Measurements from ENCODE around the gene INTS6L.
"Not testable (repeated sequence)": the region's sequence is repeated elsewhere in the genome, so short reads cannot be mapped to it uniquely, and the experiment has no call there.

Gene INTS6L

GRCh38 chrX:135543924-135544323 lies 23.5 kb downstream of the INTS6L start:
- Mint-ChIP-seq H3K4me1 (peaks cover 24% of the 10 kb centered on the region), H3K9me3 (no peaks in the 10 kb centered on the region), H3K27me3 (no peaks in the 10 kb centered on the region), H3K36me3 (peaks cover 7% of the 10 kb centered on the region), H3K27ac (peak overlapping the region; percentile 75), H3K4me3 (no peak overlapping the region)
- ATAC-seq, result no peak

- Mint-ChIP-seq H3K27me3 (no peaks in the 10 kb centered on the region), H3K4me3 (peak overlapping the region; percentile 37), H3K36me3 (peaks cover 7% of the 10 kb centered on the region), H3K9me3 (no peaks in the 10 kb centered on the region), H3K27ac (peak overlapping the region; percentile 75), H3K4me1 (peaks cover 24% of the 10 kb centered on the region)
- peak; percentile 58 for ATAC-seq
Measured at GRCh38 chrX:135544338-135544948, 24.0 kb downstream of the INTS6L start.

- H3K4me1 Mint-ChIP-seq, result peaks cover 21% of the 10 kb centered on the region
- no peak overlapping the region for H3K4me3 Mint-ChIP-seq
- no peaks in the 10 kb centered on the region for H3K9me3 Mint-ChIP-seq
- H3K27me3 Mint-ChIP-seq, result no peaks in the 10 kb centered on the region
- peaks cover 19% of the 10 kb centered on the region for H3K36me3 Mint-ChIP-seq
- H3K27ac Mint-ChIP-seq, result no peak overlapping the region
- ATAC-seq, result no peak
Measured at GRCh38 chrX:135547767-135548166, 27.3 kb downstream of the INTS6L start.

- Mint-ChIP-seq H3K27me3 (no peaks in the 10 kb centered on the region), H3K9me3 (no peaks in the 10 kb centered on the region), H3K36me3 (peaks cover 12% of the 10 kb centered on the region), H3K4me3 (no peak overlapping the region), H3K4me1 (peaks cover 3% of the 10 kb centered on the region), H3K27ac (no peak overlapping the region)
- ATAC-seq, result no peak
Measured at GRCh38 chrX:135549519-135549918, 29.1 kb downstream of the INTS6L start.

GRCh38 chrX:135556055-135556454 lies 35.6 kb downstream of the INTS6L start:
- no peak for ATAC-seq
- peaks cover 25% of the 10 kb centered on the region for H3K36me3 Mint-ChIP-seq
- H3K4me3 Mint-ChIP-seq, result no peak overlapping the region
- no peaks in the 10 kb centered on the region for H3K27me3 Mint-ChIP-seq
- H3K9me3 Mint-ChIP-seq, result no peaks in the 10 kb centered on the region
- no peaks in the 10 kb centered on the region for H3K4me1 Mint-ChIP-seq
- no peak overlapping the region for H3K27ac Mint-ChIP-seq

GRCh38 chrX:135557344-135557743 lies 36.9 kb downstream of the INTS6L start:
- no peak overlapping the region for H3K4me3 Mint-ChIP-seq
- peaks cover 23% of the 10 kb centered on the region for H3K36me3 Mint-ChIP-seq
- H3K27me3 Mint-ChIP-seq, result no peaks in the 10 kb centered on the region
- no peaks in the 10 kb centered on the region for H3K4me1 Mint-ChIP-seq
- no peak for ATAC-seq
- H3K27ac Mint-ChIP-seq, result no peak overlapping the region
- H3K9me3 Mint-ChIP-seq, result no peaks in the 10 kb centered on the region

GRCh38 chrX:135572436-135572835 lies 52.0 kb downstream of the INTS6L start:
- Mint-ChIP-seq H3K4me3 (no peak overlapping the region), H3K27me3 (no peaks in the 10 kb centered on the region), H3K27ac (no peak overlapping the region), H3K4me1 (no peaks in the 10 kb centered on the region), H3K36me3 (peaks cover 21% of the 10 kb centered on the region), H3K9me3 (no peaks in the 10 kb centered on the region)
- ATAC-seq, result no peak

- Mint-ChIP-seq H3K27me3 (no peaks in the 10 kb centered on the region), H3K27ac (no peak overlapping the region), H3K36me3 (peaks cover 38% of the 10 kb centered on the region), H3K4me3 (no peak overlapping the region), H3K9me3 (no peaks in the 10 kb centered on the region), H3K4me1 (no peaks in the 10 kb centered on the region)
- ATAC-seq, result no peak
Measured at GRCh38 chrX:135581496-135581895, 61.0 kb downstream of the INTS6L start.

GRCh38 chrX:135585153-135585552 lies 64.7 kb downstream of the INTS6L start:
- H3K4me3 Mint-ChIP-seq, result no peak overlapping the region
- H3K36me3 Mint-ChIP-seq, result peaks cover 6% of the 10 kb centered on the region
- no peaks in the 10 kb centered on the region for H3K9me3 Mint-ChIP-seq
- H3K4me1 Mint-ChIP-seq, result no peaks in the 10 kb centered on the region
- no peak overlapping the region for H3K27ac Mint-ChIP-seq
- H3K27me3 Mint-ChIP-seq, result no peaks in the 10 kb centered on the region
- ATAC-seq, result no peak

- Mint-ChIP-seq H3K27me3 (no peaks in the 10 kb centered on the region), H3K36me3 (no peaks in the 10 kb centered on the region), H3K4me3 (no peak overlapping the region), H3K4me1 (no peaks in the 10 kb centered on the region), H3K9me3 (peaks cover 2% of the 10 kb centered on the region), H3K27ac (no peak overlapping the region)
- ATAC-seq, result no peak
Measured at GRCh38 chrX:135591871-135592270, 71.4 kb downstream of the INTS6L start.

- H3K9me3 Mint-ChIP-seq, H3K27me3 Mint-ChIP-seq, H3K4me1 Mint-ChIP-seq, H3K27ac Mint-ChIP-seq, H3K36me3 Mint-ChIP-seq, H3K4me3 Mint-ChIP-seq, ATAC-seq: not testable (repeated sequence)
Measured at GRCh38 chrX:135594049-135594448, 73.6 kb downstream of the INTS6L start.

GRCh38 chrX:135594453-135594852 lies 74.0 kb downstream of the INTS6L start:
- H3K36me3 Mint-ChIP-seq, ATAC-seq, H3K27me3 Mint-ChIP-seq, H3K9me3 Mint-ChIP-seq, H3K27ac Mint-ChIP-seq, H3K4me3 Mint-ChIP-seq, H3K4me1 Mint-ChIP-seq: not testable (repeated sequence)

- Mint-ChIP-seq H3K27ac (no peak overlapping the region), H3K27me3 (no peaks in the 10 kb centered on the region), H3K9me3 (peaks cover 2% of the 10 kb centered on the region), H3K4me3 (no peak overlapping the region), H3K36me3 (no peaks in the 10 kb centered on the region), H3K4me1 (no peaks in the 10 kb centered on the region)
- no peak for ATAC-seq
Measured at GRCh38 chrX:135595543-135595942, 75.1 kb downstream of the INTS6L start.

- ATAC-seq, result no peak
- Mint-ChIP-seq H3K9me3 (peaks cover 2% of the 10 kb centered on the region), H3K4me3 (no peak overlapping the region), H3K27ac (no peak overlapping the region), H3K27me3 (no peaks in the 10 kb centered on the region), H3K4me1 (no peaks in the 10 kb centered on the region), H3K36me3 (no peaks in the 10 kb centered on the region)
Measured at GRCh38 chrX:135596495-135596894, 76.0 kb downstream of the INTS6L start.

GRCh38 chrX:135605906-135606305 lies 85.4 kb downstream of the INTS6L start:
- H3K4me3 Mint-ChIP-seq, result no peak overlapping the region
- H3K36me3 Mint-ChIP-seq, result no peaks in the 10 kb centered on the region
- no peaks in the 10 kb centered on the region for H3K4me1 Mint-ChIP-seq
- no peak for ATAC-seq
- no peaks in the 10 kb centered on the region for H3K9me3 Mint-ChIP-seq
- H3K27ac Mint-ChIP-seq, result no peak overlapping the region
- peaks cover 8% of the 10 kb centered on the region for H3K27me3 Mint-ChIP-seq

GRCh38 chrX:135624408-135625204 lies 104.1 kb downstream of the INTS6L start:
- ATAC-seq, H3K4me1 Mint-ChIP-seq, H3K27me3 Mint-ChIP-seq, H3K4me3 Mint-ChIP-seq, H3K27ac Mint-ChIP-seq, H3K36me3 Mint-ChIP-seq, H3K9me3 Mint-ChIP-seq: not testable (repeated sequence)
